Astrocyte (in vitro differentiated cells and primary cell): ENCODE measurements around the gene CARD9. TPM values are rescaled to one million over a fixed set of nuclear protein-coding genes. Genes with fewer than 3 reads are reported as not detected.

Experiments
- DNase-seq: peaks from one replicate; pipeline ENCODE4 v3.0.0-alpha.2; 2010; ENCODE audit warnings: low read depth
- FAIRE-seq: peaks from 2 replicates; lab custom pipeline; 2011; peaks lifted over from hg19 to GRCh38; lab: Jason Lieb, UNC
- H2AFZ ChIP-seq: 2 replicates; pipeline ENCODE4 v1.6.0; 2012; ENCODE audit warnings: low read depth, low read length, inconsistent platforms
- H3K27ac ChIP-seq: 2 replicates; pipeline ENCODE4 v1.5.1; 2011; ENCODE audit warnings: low read depth, low read length, inconsistent platforms
- H3K27me3 ChIP-seq: 2 replicates; pipeline ENCODE4 v1.6.0; 2011; ENCODE audit warnings: low read length, inconsistent platforms; ENCODE audit not compliant: insufficient read depth
- H3K36me3 ChIP-seq: 2 replicates; pipeline ENCODE4 v1.5.1; 2011; ENCODE audit warnings: low read length, inconsistent platforms; ENCODE audit not compliant: insufficient read depth
- H3K4me1 ChIP-seq: 2 replicates; pipeline ENCODE4 v1.5.1; 2011; ENCODE audit warnings: low read length, inconsistent platforms; ENCODE audit not compliant: insufficient read depth
- H3K4me2 ChIP-seq: 2 replicates; pipeline ENCODE4 v1.6.0; 2012; ENCODE audit warnings: low read length, inconsistent platforms
- H3K4me3 ChIP-seq: 2 replicates; pipeline ENCODE4 v1.5.1; 2011; ENCODE audit warnings: low read depth, mild to moderate bottlenecking, low read length, inconsistent platforms; ENCODE audit not compliant: insufficient read depth
- H3K79me2 ChIP-seq: 2 replicates; pipeline ENCODE4 v1.6.0; 2012; ENCODE audit warnings: mild to moderate bottlenecking, low read length, inconsistent platforms; ENCODE audit not compliant: insufficient read depth
- H3K9ac ChIP-seq: 2 replicates; pipeline ENCODE4 v1.6.0; 2012; ENCODE audit warnings: mild to moderate bottlenecking, low read length, inconsistent platforms
- H3K9me3 ChIP-seq: 2 replicates; pipeline ENCODE4 v1.5.1; 2012; ENCODE audit warnings: low read depth, mild to moderate bottlenecking, low read length, inconsistent platforms; ENCODE audit not compliant: insufficient read depth
- H4K20me1 ChIP-seq: 2 replicates; pipeline ENCODE4 v1.6.0; 2012; ENCODE audit warnings: low read length, inconsistent platforms; ENCODE audit not compliant: insufficient read depth
- H3K27ac Mint-ChIP-seq: one replicate; pipeline ENCODE4 v1.8.0; 2021; ENCODE audit warnings: mild to moderate bottlenecking, mixed read lengths; ENCODE audit not compliant: unreplicated experiment
- H3K27me3 Mint-ChIP-seq: one replicate; pipeline ENCODE4 v1.8.0; 2021; ENCODE audit warnings: low read depth, mixed read lengths; ENCODE audit not compliant: unreplicated experiment
- H3K36me3 Mint-ChIP-seq: one replicate; pipeline ENCODE4 v1.8.0; 2021; ENCODE audit warnings: low read depth, mixed read lengths; ENCODE audit not compliant: unreplicated experiment
- H3K4me1 Mint-ChIP-seq: one replicate; pipeline ENCODE4 v1.8.0; 2021; ENCODE audit warnings: low read depth, mixed read lengths; ENCODE audit not compliant: unreplicated experiment
- H3K4me3 Mint-ChIP-seq: one replicate; pipeline ENCODE4 v1.8.0; 2021; ENCODE audit warnings: mild to moderate bottlenecking, moderate library complexity, mixed read lengths; ENCODE audit not compliant: unreplicated experiment
- H3K9me3 Mint-ChIP-seq: one replicate; pipeline ENCODE4 v1.8.0; 2021; ENCODE audit warnings: mild to moderate bottlenecking, mixed read lengths; ENCODE audit not compliant: unreplicated experiment
- EZH2 ChIP-seq: IDR thresholded peaks from 2 replicates; pipeline ENCODE4 v1.6.1; 2012; ENCODE audit warnings: mild to moderate bottlenecking, low read length, inconsistent platforms; ENCODE audit not compliant: insufficient read depth
- total RNA-seq: library from RNA; stranded (reverse); gene quantifications from 2 replicates; pipeline ENCODE4 v1.2.1, GENCODE V29; 2021
- TF ChIP-seq, protein P1 (sequence below): IDR thresholded peaks from 2 replicates; pipeline ENCODE4 v1.5.1; 2011; ENCODE audit warnings: low read depth, mild to moderate bottlenecking, inconsistent platforms, low read length, moderate library complexity; ENCODE audit not compliant: insufficient read depth

The CARD9 gene
- total RNA-seq, 1 donor from 2014 or later, result 4.2 TPM

DNA sequence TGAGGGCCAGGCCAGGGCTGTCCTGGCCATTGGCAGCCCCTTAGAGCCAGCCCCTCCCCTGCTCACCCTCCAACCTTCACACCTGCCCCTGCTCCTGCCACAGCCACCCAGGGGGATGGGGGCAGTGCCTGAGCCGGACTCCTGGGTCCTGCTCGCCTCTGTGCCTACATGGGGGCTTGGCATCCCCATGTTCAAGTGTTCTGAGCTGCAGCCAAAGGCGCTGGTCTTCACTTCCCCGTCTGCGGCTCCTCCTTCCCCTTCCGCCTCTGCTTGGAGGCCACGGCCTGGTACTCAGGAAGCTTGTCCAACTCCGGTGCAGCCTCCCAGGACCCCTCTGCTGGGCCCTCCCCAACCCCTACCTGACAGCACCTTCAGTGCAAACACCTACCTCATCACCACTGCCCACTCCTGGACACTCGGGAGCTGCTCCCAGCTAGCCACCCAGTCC is 7.7 kb downstream of the CARD9 start:
- DNase-seq (no peak), FAIRE-seq (no peak)
- Histone ChIP-seq H3K9me3 (no peaks in the 10 kb centered on the region), H3K4me1 (peaks cover 22% of the 10 kb centered on the region), H3K9ac (no peak overlapping the region), H2AFZ (no peak overlapping the region), H3K4me3 (no peak overlapping the region), H3K79me2 (peaks cover 10% of the 10 kb centered on the region), H4K20me1 (peaks cover 17% of the 10 kb centered on the region), H3K4me2 (no peak overlapping the region), H3K36me3 (no peaks in the 10 kb centered on the region), H3K27me3 (no peaks in the 10 kb centered on the region), H3K27ac (no peak overlapping the region)
- TF ChIP-seq EZH2, result no peak
- TF ChIP-seq, protein P1, sequence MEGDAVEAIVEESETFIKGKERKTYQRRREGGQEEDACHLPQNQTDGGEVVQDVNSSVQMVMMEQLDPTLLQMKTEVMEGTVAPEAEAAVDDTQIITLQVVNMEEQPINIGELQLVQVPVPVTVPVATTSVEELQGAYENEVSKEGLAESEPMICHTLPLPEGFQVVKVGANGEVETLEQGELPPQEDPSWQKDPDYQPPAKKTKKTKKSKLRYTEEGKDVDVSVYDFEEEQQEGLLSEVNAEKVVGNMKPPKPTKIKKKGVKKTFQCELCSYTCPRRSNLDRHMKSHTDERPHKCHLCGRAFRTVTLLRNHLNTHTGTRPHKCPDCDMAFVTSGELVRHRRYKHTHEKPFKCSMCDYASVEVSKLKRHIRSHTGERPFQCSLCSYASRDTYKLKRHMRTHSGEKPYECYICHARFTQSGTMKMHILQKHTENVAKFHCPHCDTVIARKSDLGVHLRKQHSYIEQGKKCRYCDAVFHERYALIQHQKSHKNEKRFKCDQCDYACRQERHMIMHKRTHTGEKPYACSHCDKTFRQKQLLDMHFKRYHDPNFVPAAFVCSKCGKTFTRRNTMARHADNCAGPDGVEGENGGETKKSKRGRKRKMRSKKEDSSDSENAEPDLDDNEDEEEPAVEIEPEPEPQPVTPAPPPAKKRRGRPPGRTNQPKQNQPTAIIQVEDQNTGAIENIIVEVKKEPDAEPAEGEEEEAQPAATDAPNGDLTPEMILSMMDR, result no peak
- H3K9me3 Mint-ChIP-seq, result no peaks in the 10 kb centered on the region
- H3K36me3 Mint-ChIP-seq, result peaks cover under 1% of the 10 kb centered on the region
- H3K4me3 Mint-ChIP-seq, result no peak overlapping the region
- no peak overlapping the region for H3K27ac Mint-ChIP-seq
- H3K4me1 Mint-ChIP-seq, result no peaks in the 10 kb centered on the region
- H3K27me3 Mint-ChIP-seq, result no peaks in the 10 kb centered on the region

DNA sequence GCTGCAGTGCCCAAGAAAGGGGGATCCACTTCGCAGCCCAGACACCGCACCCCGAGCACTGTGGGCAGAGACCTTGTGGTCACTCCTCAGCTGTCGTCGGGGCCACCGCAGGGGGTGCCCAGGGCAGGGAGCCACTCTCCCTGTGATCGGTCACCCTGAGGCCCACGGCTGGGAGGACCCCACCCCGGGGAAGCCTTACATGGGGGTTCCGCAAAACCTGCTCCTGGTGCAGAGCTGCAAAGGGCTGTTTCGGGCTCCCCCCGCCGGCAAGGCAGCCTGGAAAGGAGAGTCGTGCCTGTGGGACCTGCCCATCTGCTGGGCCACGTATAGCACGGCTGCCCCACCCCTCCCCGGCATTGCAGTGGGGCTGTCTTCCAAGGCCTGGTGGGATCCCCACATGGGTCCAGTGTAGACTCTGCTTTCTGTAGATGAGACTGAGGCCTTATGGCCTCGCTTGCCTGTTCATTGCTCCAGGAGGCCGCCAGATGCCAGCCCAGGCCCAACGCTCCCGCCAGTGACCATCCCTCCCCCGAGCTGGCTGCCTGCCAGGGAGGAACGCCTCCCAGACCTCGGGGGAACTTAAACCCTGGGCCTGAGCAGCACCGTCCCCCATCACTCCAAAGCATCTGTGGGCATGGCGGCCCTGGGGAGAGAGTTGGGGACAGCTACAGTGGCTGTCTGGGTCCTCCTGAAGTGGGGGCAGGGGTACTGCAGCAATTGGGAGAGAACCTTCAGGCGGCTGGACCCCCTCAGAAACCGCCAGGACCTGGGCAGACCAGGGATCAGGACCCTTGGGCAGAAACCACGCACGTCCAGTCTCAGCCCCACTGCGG is 8.3 kb downstream of the CARD9 start:
- TF ChIP-seq, protein P1, result no peak
- TF ChIP-seq EZH2, result no peak
- Histone ChIP-seq H2AFZ (no peak overlapping the region), H3K9ac (no peak overlapping the region), H3K27ac (no peak overlapping the region), H3K36me3 (no peaks in the 10 kb centered on the region), H3K27me3 (no peaks in the 10 kb centered on the region), H3K4me3 (no peak overlapping the region), H3K9me3 (no peaks in the 10 kb centered on the region), H3K79me2 (peaks cover 10% of the 10 kb centered on the region), H3K4me1 (peaks cover 22% of the 10 kb centered on the region), H4K20me1 (peaks cover 17% of the 10 kb centered on the region), H3K4me2 (no peak overlapping the region)
- Mint-ChIP-seq H3K4me3 (peak overlapping the region; percentile 54), H3K4me1 (no peaks in the 10 kb centered on the region), H3K9me3 (no peaks in the 10 kb centered on the region), H3K27me3 (no peaks in the 10 kb centered on the region), H3K36me3 (no peaks in the 10 kb centered on the region), H3K27ac (no peak overlapping the region)
- FAIRE-seq (no peak), DNase-seq (no peak)
